Neural cell (in vitro differentiated cells): ENCODE data around the gene KHK. TPM values are rescaled to one million over a fixed set of nuclear protein-coding genes. Genes with fewer than 3 reads are reported as not detected.

Experiments used
- H2AFZ ChIP-seq: fragments of 200-600, 300-800 bp; sonication (generic), shearing (Covaris generic); 2 replicates; pipeline ENCODE4 v1.6.0; 2014; ENCODE audit warnings: low read depth, mild to moderate bottlenecking, antibody characterized with exemption, low read length, moderate library complexity
- H3F3A ChIP-seq: fragments of 200-600 bp; shearing (Covaris generic); 2 replicates; pipeline ENCODE4 v1.6.1; 2016; ENCODE audit warnings: mild to moderate bottlenecking, moderate library complexity, mixed read lengths, antibody characterized with exemption, low read length; ENCODE audit not compliant: insufficient read depth, poor library complexity, severe bottlenecking
- H3K27ac ChIP-seq: fragments of 200-600, 300-800 bp; sonication (generic), shearing (Covaris generic); 2 replicates; pipeline ENCODE4 v1.5.1; 2014; ENCODE audit warnings: mild to moderate bottlenecking, low read length, moderate library complexity
- H3K27me3 ChIP-seq: fragments of 300-800, 200-600 bp; sonication (generic), shearing (Covaris generic); 2 replicates; pipeline ENCODE4 v1.6.0; 2014; ENCODE audit warnings: mild to moderate bottlenecking, low read depth, low read length, moderate library complexity; ENCODE audit not compliant: insufficient read depth
- H3K36me3 ChIP-seq: fragments of 300-800, 200-600 bp; sonication (generic), shearing (Covaris generic); 2 replicates; pipeline ENCODE4 v1.5.1; 2014; ENCODE audit warnings: mild to moderate bottlenecking, antibody characterized with exemption, low read length, moderate library complexity; ENCODE audit not compliant: insufficient read depth
- H3K4me2 ChIP-seq: fragments of 300-800, 200-600 bp; sonication (generic), shearing (Covaris generic); 2 replicates; pipeline ENCODE4 v1.6.0; 2014; ENCODE audit warnings: mild to moderate bottlenecking, low read length
- H3K4me3 ChIP-seq: fragments of 300-800, 200-600 bp; sonication (generic), shearing (Covaris generic); 2 replicates; pipeline ENCODE4 v1.5.1; 2014; ENCODE audit warnings: mild to moderate bottlenecking, low read length, moderate library complexity
- H3K79me2 ChIP-seq: fragments of 200-600 bp; shearing (Covaris generic); replicated peaks from 2 replicates; pipeline ENCODE4 v1.6.0; 2014; ENCODE audit warnings: mild to moderate bottlenecking, low read length, moderate library complexity; ENCODE audit not compliant: insufficient read depth
- H3K9ac ChIP-seq: fragments of 300-800, 200-600 bp; sonication (generic), shearing (Covaris generic); 2 replicates; pipeline ENCODE4 v1.6.1; 2016; ENCODE audit warnings: mild to moderate bottlenecking, low read length, mixed read lengths
- H3K9me2 ChIP-seq: fragments of 200-600 bp; shearing (Covaris generic); 2 replicates; pipeline ENCODE4 v1.6.1; 2016; ENCODE audit warnings: mild to moderate bottlenecking, low read length, mixed read lengths; ENCODE audit not compliant: insufficient read depth
- H3K9me3 ChIP-seq: fragments of 200-600, 300-800 bp; sonication (generic), shearing (Covaris generic); 2 replicates; pipeline ENCODE4 v1.6.1; 2016; ENCODE audit warnings: mild to moderate bottlenecking, mixed run types, low read length, moderate library complexity, mixed read lengths
- H4K20me1 ChIP-seq: fragments of 200-600 bp; shearing (Covaris generic); 2 replicates; pipeline ENCODE4 v1.6.1; 2016; ENCODE audit warnings: mild to moderate bottlenecking, mixed run types; ENCODE audit not compliant: insufficient read depth
- EP300 ChIP-seq: fragments of 450-650 bp; conservative IDR thresholded peaks from 2 replicates; pipeline ENCODE4 v1.6.1; 2014; ENCODE audit warnings: antibody characterized with exemption, mild to moderate bottlenecking, moderate library complexity; ENCODE audit not compliant: poor library complexity, severe bottlenecking
- EZH2 ChIP-seq: fragments of 200-600, 300-800 bp; shearing (Covaris generic), sonication (generic); IDR thresholded peaks from 2 replicates; pipeline ENCODE4 v1.6.1; 2014; ENCODE audit warnings: antibody characterized with exemption, low read length, borderline replicate concordance, mild to moderate bottlenecking; ENCODE audit not compliant: insufficient read depth, poor library complexity, severe bottlenecking
- MXI1 ChIP-seq: fragments of 450-650 bp; conservative IDR thresholded peaks from 2 replicates; pipeline ENCODE4 v1.6.1; 2014; ENCODE audit warnings: antibody characterized with exemption, mild to moderate bottlenecking; ENCODE audit not compliant: poor library complexity, severe bottlenecking
- POLR2AphosphoS5 ChIP-seq: IDR thresholded peaks from 2 replicates; pipeline ENCODE4 v1.6.1; 2012
- RAD21 ChIP-seq: fragments of 450-650 bp; conservative IDR thresholded peaks from 2 replicates; pipeline ENCODE4 v1.6.1; 2014; ENCODE audit warnings: antibody characterized with exemption, mild to moderate bottlenecking, moderate library complexity
- SMC3 ChIP-seq: fragments of 450-650 bp; conservative IDR thresholded peaks from 2 replicates; pipeline ENCODE4 v1.6.1; 2014; ENCODE audit warnings: antibody characterized with exemption, mild to moderate bottlenecking, moderate library complexity; ENCODE audit not compliant: poor library complexity
- TAF1 ChIP-seq: IDR thresholded peaks from 2 replicates; pipeline ENCODE4 v1.6.1; 2012; ENCODE audit warnings: low read depth
- polyA plus RNA-seq: library from polyadenylated mRNA; depleted of rRNA; stranded (reverse); fragments of >200 nt; gene quantifications from 2 replicates; pipeline ENCODE4 v1.2.3, GENCODE V29; 2014
- TF ChIP-seq, protein P1 (sequence below): fragments of 450-650 bp; IDR thresholded peaks from 2 replicates; pipeline ENCODE4 v1.5.1; 2014; ENCODE audit warnings: antibody characterized with exemption, mild to moderate bottlenecking, moderate library complexity; ENCODE audit not compliant: poor library complexity, severe bottlenecking
- TF ChIP-seq, protein P2 (sequence below): IDR thresholded peaks from 2 replicates; pipeline ENCODE4 v1.6.1; 2012; ENCODE audit warnings: borderline replicate concordance

Gene KHK
- polyA plus RNA-seq, 1 donor from 2014 or later, result 4.1 TPM

DNA sequence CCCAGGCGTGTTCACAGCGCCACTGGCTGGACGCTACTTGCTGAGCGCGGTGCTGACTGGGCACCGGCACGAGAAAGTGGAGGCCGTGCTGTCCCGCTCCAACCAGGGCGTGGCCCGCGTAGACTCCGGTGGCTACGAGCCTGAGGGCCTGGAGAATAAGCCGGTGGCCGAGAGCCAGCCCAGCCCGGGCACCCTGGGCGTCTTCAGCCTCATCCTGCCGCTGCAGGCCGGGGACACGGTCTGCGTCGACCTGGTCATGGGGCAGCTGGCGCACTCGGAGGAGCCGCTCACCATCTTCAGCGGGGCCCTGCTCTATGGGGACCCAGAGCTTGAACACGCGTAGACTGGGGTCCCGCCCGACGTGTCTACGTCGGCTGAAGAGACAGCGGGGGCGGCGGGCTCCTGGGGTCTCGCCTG lies 891 bp upstream of the KHK start:
- Histone ChIP-seq H3F3A (no peaks in the 10 kb centered on the region), H3K27ac (peak overlapping the region; percentile 72), H4K20me1 (no peaks in the 10 kb centered on the region), H3K4me2 (peak overlapping the region; percentile 59), H3K4me3 (peak overlapping the region; percentile 80), H2AFZ (peak overlapping the region; percentile 56), H3K9me2 (no peaks in the 10 kb centered on the region), H3K27me3 (peaks cover 10% of the 10 kb centered on the region), H3K79me2 (no peaks in the 10 kb centered on the region), H3K9me3 (no peaks in the 10 kb centered on the region), H3K36me3 (no peaks in the 10 kb centered on the region), H3K9ac (peak overlapping the region; percentile 83)
- TF ChIP-seq RAD21, result peak; percentile 13
- TF ChIP-seq POLR2AphosphoS5, result no peak
- no peak for TF ChIP-seq MXI1
- TF ChIP-seq, protein P1, sequence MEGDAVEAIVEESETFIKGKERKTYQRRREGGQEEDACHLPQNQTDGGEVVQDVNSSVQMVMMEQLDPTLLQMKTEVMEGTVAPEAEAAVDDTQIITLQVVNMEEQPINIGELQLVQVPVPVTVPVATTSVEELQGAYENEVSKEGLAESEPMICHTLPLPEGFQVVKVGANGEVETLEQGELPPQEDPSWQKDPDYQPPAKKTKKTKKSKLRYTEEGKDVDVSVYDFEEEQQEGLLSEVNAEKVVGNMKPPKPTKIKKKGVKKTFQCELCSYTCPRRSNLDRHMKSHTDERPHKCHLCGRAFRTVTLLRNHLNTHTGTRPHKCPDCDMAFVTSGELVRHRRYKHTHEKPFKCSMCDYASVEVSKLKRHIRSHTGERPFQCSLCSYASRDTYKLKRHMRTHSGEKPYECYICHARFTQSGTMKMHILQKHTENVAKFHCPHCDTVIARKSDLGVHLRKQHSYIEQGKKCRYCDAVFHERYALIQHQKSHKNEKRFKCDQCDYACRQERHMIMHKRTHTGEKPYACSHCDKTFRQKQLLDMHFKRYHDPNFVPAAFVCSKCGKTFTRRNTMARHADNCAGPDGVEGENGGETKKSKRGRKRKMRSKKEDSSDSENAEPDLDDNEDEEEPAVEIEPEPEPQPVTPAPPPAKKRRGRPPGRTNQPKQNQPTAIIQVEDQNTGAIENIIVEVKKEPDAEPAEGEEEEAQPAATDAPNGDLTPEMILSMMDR, result no peak
- TF ChIP-seq EP300, result no peak

DNA sequence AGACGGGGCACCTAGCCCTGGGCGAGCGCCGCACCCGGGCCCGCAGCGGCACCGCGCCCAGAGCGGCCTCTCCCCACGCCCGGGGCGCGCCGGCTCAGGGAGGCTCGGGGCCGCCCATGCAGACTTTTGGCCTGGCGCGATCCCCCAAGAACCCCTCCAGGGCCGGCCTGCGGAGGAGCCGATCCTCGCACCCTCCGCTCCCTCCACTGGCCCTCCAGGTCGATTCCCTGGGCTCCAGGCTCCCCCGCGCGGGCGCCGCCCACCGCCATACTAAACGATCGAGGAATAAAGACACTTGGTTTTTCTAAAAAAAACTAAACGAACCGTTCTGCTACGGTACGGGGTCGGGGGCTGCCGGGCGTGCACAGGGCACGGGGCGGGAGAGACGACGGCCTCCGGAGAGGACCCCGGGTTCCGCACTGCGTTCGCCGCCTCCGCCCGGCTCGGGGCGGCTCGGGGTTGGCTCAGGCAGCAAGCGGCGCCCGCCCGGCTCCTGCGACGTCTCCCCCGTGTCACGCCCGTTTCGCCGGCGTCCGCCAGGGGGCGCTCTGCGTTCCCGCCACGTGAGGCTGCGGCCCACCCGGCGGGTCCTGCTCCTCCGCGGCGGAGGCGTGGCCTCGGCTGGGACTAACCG lies 365 bp upstream of the KHK start:
- Histone ChIP-seq H4K20me1 (no peaks in the 10 kb centered on the region), H3K9ac (peak overlapping the region; percentile 83), H3K27me3 (peaks cover 10% of the 10 kb centered on the region), H3K79me2 (no peaks in the 10 kb centered on the region), H3K9me2 (no peaks in the 10 kb centered on the region), H3K36me3 (no peaks in the 10 kb centered on the region), H3F3A (no peaks in the 10 kb centered on the region), H2AFZ (peak overlapping the region; percentile 56), H3K4me3 (peak overlapping the region; percentile 80), H3K4me2 (peak overlapping the region; percentile 14), H3K27ac (peak overlapping the region; percentile 72), H3K9me3 (no peaks in the 10 kb centered on the region)
- TF ChIP-seq SMC3 (peak; percentile 77), RAD21 (peak; percentile 69), POLR2AphosphoS5 (peak; percentile 85), EZH2 (no peak), TAF1 (no peak), MXI1 (peak; percentile 75), EP300 (peak; percentile 45)
- TF ChIP-seq, protein P2, sequence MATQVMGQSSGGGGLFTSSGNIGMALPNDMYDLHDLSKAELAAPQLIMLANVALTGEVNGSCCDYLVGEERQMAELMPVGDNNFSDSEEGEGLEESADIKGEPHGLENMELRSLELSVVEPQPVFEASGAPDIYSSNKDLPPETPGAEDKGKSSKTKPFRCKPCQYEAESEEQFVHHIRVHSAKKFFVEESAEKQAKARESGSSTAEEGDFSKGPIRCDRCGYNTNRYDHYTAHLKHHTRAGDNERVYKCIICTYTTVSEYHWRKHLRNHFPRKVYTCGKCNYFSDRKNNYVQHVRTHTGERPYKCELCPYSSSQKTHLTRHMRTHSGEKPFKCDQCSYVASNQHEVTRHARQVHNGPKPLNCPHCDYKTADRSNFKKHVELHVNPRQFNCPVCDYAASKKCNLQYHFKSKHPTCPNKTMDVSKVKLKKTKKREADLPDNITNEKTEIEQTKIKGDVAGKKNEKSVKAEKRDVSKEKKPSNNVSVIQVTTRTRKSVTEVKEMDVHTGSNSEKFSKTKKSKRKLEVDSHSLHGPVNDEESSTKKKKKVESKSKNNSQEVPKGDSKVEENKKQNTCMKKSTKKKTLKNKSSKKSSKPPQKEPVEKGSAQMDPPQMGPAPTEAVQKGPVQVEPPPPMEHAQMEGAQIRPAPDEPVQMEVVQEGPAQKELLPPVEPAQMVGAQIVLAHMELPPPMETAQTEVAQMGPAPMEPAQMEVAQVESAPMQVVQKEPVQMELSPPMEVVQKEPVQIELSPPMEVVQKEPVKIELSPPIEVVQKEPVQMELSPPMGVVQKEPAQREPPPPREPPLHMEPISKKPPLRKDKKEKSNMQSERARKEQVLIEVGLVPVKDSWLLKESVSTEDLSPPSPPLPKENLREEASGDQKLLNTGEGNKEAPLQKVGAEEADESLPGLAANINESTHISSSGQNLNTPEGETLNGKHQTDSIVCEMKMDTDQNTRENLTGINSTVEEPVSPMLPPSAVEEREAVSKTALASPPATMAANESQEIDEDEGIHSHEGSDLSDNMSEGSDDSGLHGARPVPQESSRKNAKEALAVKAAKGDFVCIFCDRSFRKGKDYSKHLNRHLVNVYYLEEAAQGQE, result peak; percentile 52
- TF ChIP-seq, protein P1, result peak; percentile 91
